Measurements from ENCODE around the gene CASP3.

- TF ChIP-seq MAX (IDR thresholded peaks at IDR 0.05), result no peak
- no peak for TF ChIP-seq TAF1 (IDR thresholded peaks at IDR 0.05; ENCODE audit: low read depth)
- no peak for TF ChIP-seq EP300 (IDR thresholded peaks at IDR 0.05; ENCODE audit: borderline replicate concordance)
- no peak for TF ChIP-seq ZBTB7A (IDR thresholded peaks at IDR 0.05; ENCODE audit: low read depth)
- no peak for TF ChIP-seq YY1 (IDR thresholded peaks at IDR 0.05; ENCODE audit: low read depth)
- TF ChIP-seq FOXM1 (IDR thresholded peaks at IDR 0.05; ENCODE audit: borderline replicate concordance, low read depth), result no peak
- no peak for TF ChIP-seq RAD21 (IDR thresholded peaks at IDR 0.05; ENCODE audit: low read depth)
- TF ChIP-seq TEAD4 (IDR thresholded peaks at IDR 0.05), result no peak
- TF ChIP-seq REST (IDR thresholded peaks at IDR 0.05; ENCODE audit: low read depth), result no peak
- TF ChIP-seq USF1 (IDR thresholded peaks at IDR 0.05), result no peak
These were observed 24.8 kb upstream of the CASP3 start for GRCh38 chr4:184674011-184674410.
